H4 (cell line): ENCODE results near the gene BCL2L15. TPM values are rescaled to one million over a fixed set of nuclear protein-coding genes. Genes with fewer than 3 reads are reported as not detected.
A peak's percentile ranks its signal among the peaks of the same experiment; 100 is the strongest.
"Not testable (repeated sequence)": the region's sequence is repeated elsewhere in the genome, so short reads cannot be mapped to it uniquely, and the experiment has no call there.

Experiments
- DNase-seq: peaks from one replicate; pipeline ENCODE4 v3.0.0-alpha.2; 2015; ENCODE audit warnings: low spot score
- total RNA-seq: library from RNA; depleted of rRNA; stranded (reverse); fragments of >200 nt; shearing (Covaris generic); gene quantifications from 2 replicates; pipeline ENCODE4 v1.2.3, GENCODE V29; 2014

BCL2L15 gene
- total RNA-seq, 1 experiment from 2014 or later, result not detected

GRCh38 chr1:113872219-113872935 lies 15.0 kb downstream of the BCL2L15 start:
- DNase-seq, result no peak

- peak; percentile 84 for DNase-seq
Observed at GRCh38 chr1:113871597-113872113, 15.7 kb downstream of the BCL2L15 start, which contains the start of gene PTPN22. PTPN22 (minus strand) TSS chr1:113871712.

GRCh38 chr1:113870778-113871177 lies 16.6 kb downstream of the BCL2L15 start:
- DNase-seq, result no peak

GRCh38 chr1:113868387-113869083 lies 18.8 kb downstream of the BCL2L15 start:
- no peak for DNase-seq

GRCh38 chr1:113861641-113862040 lies 25.7 kb downstream of the BCL2L15 start:
- no peak for DNase-seq

- DNase-seq, result peak; percentile 10
Observed at GRCh38 chr1:113860891-113861290, 26.5 kb downstream of the BCL2L15 start.

GRCh38 chr1:113859478-113860175 lies 27.8 kb downstream of the BCL2L15 start:
- DNase-seq, result no peak

- DNase-seq, result no peak
Observed at GRCh38 chr1:113858982-113859381, 28.4 kb downstream of the BCL2L15 start.

- DNase-seq, result no peak
Observed at GRCh38 chr1:113858418-113858817, 29.0 kb downstream of the BCL2L15 start.

- DNase-seq, result no peak
Observed at GRCh38 chr1:113857776-113858175, 29.6 kb downstream of the BCL2L15 start.

- DNase-seq, result no peak
Observed at GRCh38 chr1:113856401-113856790, 31.0 kb downstream of the BCL2L15 start.

GRCh38 chr1:113855630-113856400 lies 31.6 kb downstream of the BCL2L15 start:
- DNase-seq, result no peak

- DNase-seq, result no peak
Observed at GRCh38 chr1:113854234-113854633, 33.1 kb downstream of the BCL2L15 start.

- not testable (repeated sequence) for DNase-seq
Observed at GRCh38 chr1:113852694-113853093, 34.7 kb downstream of the BCL2L15 start.

GRCh38 chr1:113850127-113850796 lies 37.1 kb downstream of the BCL2L15 start:
- no peak for DNase-seq

GRCh38 chr1:113849072-113849471 lies 38.3 kb downstream of the BCL2L15 start:
- DNase-seq, result no peak

- no peak for DNase-seq
Observed at GRCh38 chr1:113846391-113847035, 40.9 kb downstream of the BCL2L15 start.

- no peak for DNase-seq
Observed at GRCh38 chr1:113836534-113836933, 50.8 kb downstream of the BCL2L15 start.

GRCh38 chr1:113835686-113836290 lies 51.6 kb downstream of the BCL2L15 start:
- no peak for DNase-seq

- DNase-seq, result no peak
Observed at GRCh38 chr1:113834716-113835115, 52.7 kb downstream of the BCL2L15 start.
